ENCODE measurements around the gene TMEM170A.
A peak's percentile ranks its signal among the peaks of the same experiment; 100 is the strongest.

The TMEM170A gene

GRCh38 chr16:75477680-75478473 is 13.4 kb upstream of the TMEM170A start:
- no peaks in the 10 kb centered on the region for H3K36me3 ChIP-seq (ENCODE audit: low read depth)
- no peaks in the 10 kb centered on the region for H3K27me3 ChIP-seq (ENCODE audit: insufficient read depth, poor library complexity, severe bottlenecking)
- TF ChIP-seq CTCF (IDR thresholded peaks at IDR 0.05; ENCODE audit: poor library complexity, severe bottlenecking): no peak
- H3K27ac ChIP-seq (ENCODE audit: poor library complexity, severe bottlenecking): peak overlapping the region; percentile 62
- H3K4me1 ChIP-seq (ENCODE audit: insufficient read depth, poor library complexity, severe bottlenecking): peaks cover 22% of the 10 kb centered on the region
- peak; percentile 44 for ATAC-seq (ENCODE audit: low read depth)
- H3K4me3 ChIP-seq (ENCODE audit: severe bottlenecking): no peak overlapping the region
- no peak for DNase-seq (ENCODE audit: low spot score)
- no peaks in the 10 kb centered on the region for H3K9me3 ChIP-seq (ENCODE audit: severe bottlenecking)

- H3K4me3 ChIP-seq (ENCODE audit: severe bottlenecking): no peak overlapping the region
- no peak for DNase-seq (ENCODE audit: low spot score)
- no peaks in the 10 kb centered on the region for H3K9me3 ChIP-seq (ENCODE audit: severe bottlenecking)
- peak; percentile 78 for ATAC-seq (ENCODE audit: low read depth)
- peaks cover 22% of the 10 kb centered on the region for H3K4me1 ChIP-seq (ENCODE audit: insufficient read depth, poor library complexity, severe bottlenecking)
- no peak for TF ChIP-seq CTCF (IDR thresholded peaks at IDR 0.05; ENCODE audit: poor library complexity, severe bottlenecking)
- H3K27me3 ChIP-seq (ENCODE audit: insufficient read depth, poor library complexity, severe bottlenecking): no peaks in the 10 kb centered on the region
- H3K27ac ChIP-seq (ENCODE audit: poor library complexity, severe bottlenecking): peak overlapping the region; percentile 62
- no peaks in the 10 kb centered on the region for H3K36me3 ChIP-seq (ENCODE audit: low read depth)
Measured at GRCh38 chr16:75476817-75477216, 12.3 kb upstream of the TMEM170A start.

GRCh38 chr16:75475420-75475847 is 10.9 kb upstream of the TMEM170A start:
- no peak overlapping the region for H3K27ac ChIP-seq (ENCODE audit: poor library complexity, severe bottlenecking)
- no peak for ATAC-seq (ENCODE audit: low read depth)
- H3K27me3 ChIP-seq (ENCODE audit: insufficient read depth, poor library complexity, severe bottlenecking): no peaks in the 10 kb centered on the region
- no peak for TF ChIP-seq CTCF (IDR thresholded peaks at IDR 0.05; ENCODE audit: poor library complexity, severe bottlenecking)
- H3K36me3 ChIP-seq (ENCODE audit: low read depth): no peaks in the 10 kb centered on the region
- no peak for DNase-seq (ENCODE audit: low spot score)
- H3K9me3 ChIP-seq (ENCODE audit: severe bottlenecking): no peaks in the 10 kb centered on the region
- H3K4me1 ChIP-seq (ENCODE audit: insufficient read depth, poor library complexity, severe bottlenecking): peaks cover 22% of the 10 kb centered on the region
- H3K4me3 ChIP-seq (ENCODE audit: severe bottlenecking): no peak overlapping the region

GRCh38 chr16:75472908-75473877 is 8.7 kb upstream of the TMEM170A start:
- no peak for TF ChIP-seq CTCF (IDR thresholded peaks at IDR 0.05; ENCODE audit: poor library complexity, severe bottlenecking)
- H3K4me3 ChIP-seq (ENCODE audit: severe bottlenecking): no peak overlapping the region
- ATAC-seq (ENCODE audit: low read depth) (no peak), DNase-seq (ENCODE audit: low spot score) (no peak)
- H3K27ac ChIP-seq (ENCODE audit: poor library complexity, severe bottlenecking): no peak overlapping the region
- no peaks in the 10 kb centered on the region for H3K9me3 ChIP-seq (ENCODE audit: severe bottlenecking)
- H3K27me3 ChIP-seq (ENCODE audit: insufficient read depth, poor library complexity, severe bottlenecking): no peaks in the 10 kb centered on the region
- peaks cover 21% of the 10 kb centered on the region for H3K4me1 ChIP-seq (ENCODE audit: insufficient read depth, poor library complexity, severe bottlenecking)
- no peaks in the 10 kb centered on the region for H3K36me3 ChIP-seq (ENCODE audit: low read depth)
